Measurements from ENCODE around the gene PPEF1. TPM values are rescaled to one million over a fixed set of nuclear protein-coding genes. Genes with fewer than 3 reads are reported as not detected.

The PPEF1 gene
- total RNA-seq, result 1.0 TPM

DNA sequence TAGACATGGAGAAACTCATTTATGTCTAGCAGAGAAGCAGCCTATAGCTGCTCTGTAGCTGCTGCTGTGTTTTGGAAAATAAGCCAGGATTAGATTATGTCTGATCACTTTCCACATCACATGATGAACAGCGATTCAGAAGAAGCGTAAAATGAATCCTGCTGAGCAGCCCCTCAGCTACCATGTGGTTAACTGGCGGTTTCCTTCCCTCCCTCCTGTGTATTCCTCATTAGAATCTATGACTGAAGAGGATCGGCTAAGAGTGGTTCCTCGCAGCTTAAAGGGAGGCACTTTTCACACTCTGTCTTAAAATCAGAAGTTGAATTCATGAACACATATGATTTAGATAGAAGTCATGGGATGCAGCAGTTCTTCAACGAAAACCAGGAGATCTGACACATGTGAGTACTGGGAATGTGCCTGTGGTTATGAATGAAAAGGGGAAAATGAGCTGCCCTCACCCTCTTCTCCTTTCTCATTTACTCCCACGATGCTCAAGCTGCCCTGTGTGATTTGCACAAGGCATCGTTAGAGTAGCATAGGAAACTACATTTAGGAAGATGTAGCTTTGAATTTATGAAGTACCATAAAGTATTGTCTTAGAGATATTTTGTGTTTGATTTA, at the start of gene PPEF1:
PPEF1 (plus strand) TSS at position 220 of the 624 bp plus-strand sequence; CDS start at position 356, 136 bp downstream.
- Histone ChIP-seq H3K36me3 (ENCODE audit: control insufficient read depth in 3 of 3, insufficient read depth in 3 of 3, low read length in 3 of 3) (no peaks in the 10 kb centered on the region), H3K27ac (ENCODE audit: low read depth, low read length) (no peak within 1 kb of the TSS), H3K27me3 (ENCODE audit: control insufficient read depth in 3 of 3, insufficient read depth in 3 of 3, low read length in 3 of 3) (no peaks in the 10 kb centered on the region), H3K9me3 (ENCODE audit: control insufficient read depth in 3 of 3, low read length in 3 of 3) (no peaks in the 10 kb centered on the region), H3K4me3 (ENCODE audit: low read length in 3 of 3) (no peak within 1 kb of the TSS), H3K9ac (ENCODE audit: low read depth in 1 of 3, low read length in 3 of 3) (no peak within 1 kb of the TSS), H3K4me1 (ENCODE audit: control insufficient read depth in 3 of 3, insufficient read depth in 3 of 3, low read length in 3 of 3) (no peaks in the 10 kb centered on the region)

- Histone ChIP-seq H3K27me3 (ENCODE audit: control insufficient read depth in 3 of 3, insufficient read depth in 3 of 3, low read length in 3 of 3) (no peaks in the 10 kb centered on the region), H3K9me3 (ENCODE audit: control insufficient read depth in 3 of 3, low read length in 3 of 3) (no peaks in the 10 kb centered on the region), H3K4me3 (ENCODE audit: low read length in 3 of 3) (no peak overlapping the region), H3K9ac (ENCODE audit: low read depth in 1 of 3, low read length in 3 of 3) (no peak overlapping the region), H3K4me1 (ENCODE audit: control insufficient read depth in 3 of 3, insufficient read depth in 3 of 3, low read length in 3 of 3) (no peaks in the 10 kb centered on the region), H3K27ac (ENCODE audit: low read depth, low read length) (no peak overlapping the region), H3K36me3 (ENCODE audit: control insufficient read depth in 3 of 3, insufficient read depth in 3 of 3, low read length in 3 of 3) (no peaks in the 10 kb centered on the region)
Measured at GRCh38 chrX:18661273-18661672, 46.2 kb upstream of the PPEF1 start.

- H3K4me3 ChIP-seq (ENCODE audit: low read length in 3 of 3), result no peak overlapping the region
- no peaks in the 10 kb centered on the region for H3K9me3 ChIP-seq (ENCODE audit: control insufficient read depth in 3 of 3, low read length in 3 of 3)
- H3K4me1 ChIP-seq (ENCODE audit: control insufficient read depth in 3 of 3, insufficient read depth in 3 of 3, low read length in 3 of 3), result no peaks in the 10 kb centered on the region
- H3K27ac ChIP-seq (ENCODE audit: low read depth, low read length), result no peak overlapping the region
- H3K27me3 ChIP-seq (ENCODE audit: control insufficient read depth in 3 of 3, insufficient read depth in 3 of 3, low read length in 3 of 3), result no peaks in the 10 kb centered on the region
- H3K36me3 ChIP-seq (ENCODE audit: control insufficient read depth in 3 of 3, insufficient read depth in 3 of 3, low read length in 3 of 3), result no peaks in the 10 kb centered on the region
- no peak overlapping the region for H3K9ac ChIP-seq (ENCODE audit: low read depth in 1 of 3, low read length in 3 of 3)
Measured at GRCh38 chrX:18664947-18665346, 42.5 kb upstream of the PPEF1 start.

- H3K27ac ChIP-seq (ENCODE audit: low read depth, low read length), result no peak overlapping the region
- no peak overlapping the region for H3K4me3 ChIP-seq (ENCODE audit: low read length in 3 of 3)
- no peaks in the 10 kb centered on the region for H3K4me1 ChIP-seq (ENCODE audit: control insufficient read depth in 3 of 3, insufficient read depth in 3 of 3, low read length in 3 of 3)
- no peak overlapping the region for H3K9ac ChIP-seq (ENCODE audit: low read depth in 1 of 3, low read length in 3 of 3)
- no peaks in the 10 kb centered on the region for H3K36me3 ChIP-seq (ENCODE audit: control insufficient read depth in 3 of 3, insufficient read depth in 3 of 3, low read length in 3 of 3)
- no peaks in the 10 kb centered on the region for H3K27me3 ChIP-seq (ENCODE audit: control insufficient read depth in 3 of 3, insufficient read depth in 3 of 3, low read length in 3 of 3)
- H3K9me3 ChIP-seq (ENCODE audit: control insufficient read depth in 3 of 3, low read length in 3 of 3), result no peaks in the 10 kb centered on the region
Measured at GRCh38 chrX:18666614-18667013, 40.8 kb upstream of the PPEF1 start.

DNA sequence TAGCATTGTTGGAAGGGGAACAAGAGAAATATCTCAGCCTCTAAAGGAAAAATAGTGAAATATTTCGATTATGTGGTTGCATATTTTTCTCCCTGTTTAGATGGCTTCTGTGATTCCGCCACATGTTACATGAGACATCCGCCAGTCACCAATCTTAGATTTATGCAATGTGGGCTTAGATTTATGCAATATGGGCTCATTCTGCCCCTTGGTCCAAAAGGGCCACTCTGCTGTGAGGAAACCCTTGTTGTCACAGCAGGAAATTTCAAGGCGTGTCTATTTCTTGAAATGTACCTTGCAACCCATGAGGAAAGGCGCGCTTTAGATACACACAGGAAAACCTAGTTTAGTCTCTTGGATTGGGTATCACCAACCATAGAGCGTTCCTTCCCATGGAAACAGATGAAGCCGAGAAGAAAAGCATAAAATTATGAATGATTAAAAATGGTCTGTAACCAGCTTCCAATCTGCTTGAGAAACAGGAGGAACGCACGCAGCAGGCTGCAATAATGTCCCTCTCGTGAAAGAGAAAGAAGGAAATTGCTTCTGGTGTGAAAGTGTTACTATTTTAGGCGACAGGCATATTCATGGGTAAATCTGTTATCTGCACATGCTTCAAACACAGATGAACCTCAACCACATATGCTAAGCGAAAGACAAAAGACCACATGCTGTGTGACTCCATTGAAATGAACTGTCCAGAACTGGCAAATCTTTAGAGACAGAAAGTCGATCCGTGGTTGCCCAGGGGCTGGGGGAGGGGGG, 39.2 kb upstream of the PPEF1 start:
- Histone ChIP-seq H3K27me3 (ENCODE audit: control insufficient read depth in 3 of 3, insufficient read depth in 3 of 3, low read length in 3 of 3) (no peaks in the 10 kb centered on the region), H3K4me1 (ENCODE audit: control insufficient read depth in 3 of 3, insufficient read depth in 3 of 3, low read length in 3 of 3) (no peaks in the 10 kb centered on the region), H3K4me3 (ENCODE audit: low read length in 3 of 3) (no peak overlapping the region), H3K36me3 (ENCODE audit: control insufficient read depth in 3 of 3, insufficient read depth in 3 of 3, low read length in 3 of 3) (no peaks in the 10 kb centered on the region), H3K27ac (ENCODE audit: low read depth, low read length) (no peak overlapping the region), H3K9me3 (ENCODE audit: control insufficient read depth in 3 of 3, low read length in 3 of 3) (no peaks in the 10 kb centered on the region), H3K9ac (ENCODE audit: low read depth in 1 of 3, low read length in 3 of 3) (no peak overlapping the region)

DNA sequence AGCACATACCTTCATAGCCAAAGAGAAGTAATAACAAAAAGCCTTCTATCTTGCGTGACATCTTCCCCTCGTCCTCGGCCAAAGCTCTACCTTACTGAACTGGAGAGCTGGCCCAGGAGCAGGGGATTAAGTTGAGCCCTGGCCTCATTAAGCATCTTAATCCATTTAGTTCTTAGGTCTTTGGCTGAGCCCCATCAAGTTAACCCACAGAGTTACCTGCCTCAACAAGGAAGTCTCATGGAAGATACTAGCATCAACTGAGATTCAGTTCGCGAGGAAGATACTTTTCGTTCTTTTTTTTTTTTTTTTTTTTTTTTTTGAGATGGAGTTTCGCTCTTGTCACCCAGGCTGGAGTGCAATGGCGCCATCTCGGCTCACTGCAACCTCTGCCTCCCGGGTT, 35.4 kb upstream of the PPEF1 start, which contains the start of gene RS1:
RS1 (minus strand) TSS at position 101 of the 400 bp plus-strand sequence; CDS start at position 61, 40 bp downstream.
- Histone ChIP-seq H3K9me3 (ENCODE audit: control insufficient read depth in 3 of 3, low read length in 3 of 3) (no peaks in the 10 kb centered on the region), H3K36me3 (ENCODE audit: control insufficient read depth in 3 of 3, insufficient read depth in 3 of 3, low read length in 3 of 3) (no peaks in the 10 kb centered on the region), H3K27me3 (ENCODE audit: control insufficient read depth in 3 of 3, insufficient read depth in 3 of 3, low read length in 3 of 3) (no peaks in the 10 kb centered on the region), H3K9ac (ENCODE audit: low read depth in 1 of 3, low read length in 3 of 3) (no peak within 1 kb of the TSS), H3K27ac (ENCODE audit: low read depth, low read length) (no peak within 1 kb of the TSS), H3K4me3 (ENCODE audit: low read length in 3 of 3) (no peak within 1 kb of the TSS), H3K4me1 (ENCODE audit: control insufficient read depth in 3 of 3, insufficient read depth in 3 of 3, low read length in 3 of 3) (no peaks in the 10 kb centered on the region)

DNA sequence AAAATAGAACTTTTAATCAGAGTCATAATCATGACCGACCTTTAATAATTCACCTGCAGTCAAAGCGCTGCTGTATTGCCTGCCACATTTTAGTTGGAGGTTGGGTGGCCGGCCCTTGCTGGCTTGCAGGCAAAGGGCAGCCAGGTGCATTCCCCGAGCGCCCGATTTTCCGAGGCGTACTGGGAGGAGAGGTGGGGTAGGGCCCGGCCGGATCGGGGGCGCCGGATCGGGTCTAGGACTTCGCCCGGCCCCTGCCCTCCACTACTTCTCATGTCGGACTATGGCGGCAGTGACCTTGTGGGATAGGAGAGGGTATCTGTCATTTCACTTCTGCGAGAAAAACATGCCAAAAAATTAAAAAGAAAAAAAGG, 33.0 kb upstream of the PPEF1 start:
- Histone ChIP-seq H3K4me1 (ENCODE audit: control insufficient read depth in 3 of 3, insufficient read depth in 3 of 3, low read length in 3 of 3) (no peaks in the 10 kb centered on the region), H3K36me3 (ENCODE audit: control insufficient read depth in 3 of 3, insufficient read depth in 3 of 3, low read length in 3 of 3) (no peaks in the 10 kb centered on the region), H3K27ac (ENCODE audit: low read depth, low read length) (peak overlapping the region; percentile 71), H3K27me3 (ENCODE audit: control insufficient read depth in 3 of 3, insufficient read depth in 3 of 3, low read length in 3 of 3) (no peaks in the 10 kb centered on the region), H3K4me3 (ENCODE audit: low read length in 3 of 3) (peak overlapping the region; percentile 60 to 69 (median 64)), H3K9me3 (ENCODE audit: control insufficient read depth in 3 of 3, low read length in 3 of 3) (no peaks in the 10 kb centered on the region), H3K9ac (ENCODE audit: low read depth in 1 of 3, low read length in 3 of 3) (peak overlapping the region; percentile 29 to 84 (median 57))

- Histone ChIP-seq H3K9me3 (ENCODE audit: control insufficient read depth in 3 of 3, low read length in 3 of 3) (no peaks in the 10 kb centered on the region), H3K27me3 (ENCODE audit: control insufficient read depth in 3 of 3, insufficient read depth in 3 of 3, low read length in 3 of 3) (no peaks in the 10 kb centered on the region), H3K9ac (ENCODE audit: low read depth in 1 of 3, low read length in 3 of 3) (peak overlapping the region; percentile 68 to 84 (median 81)), H3K4me3 (ENCODE audit: low read length in 3 of 3) (peak overlapping the region; percentile 64 to 69 (median 69)), H3K36me3 (ENCODE audit: control insufficient read depth in 3 of 3, insufficient read depth in 3 of 3, low read length in 3 of 3) (no peaks in the 10 kb centered on the region), H3K4me1 (ENCODE audit: control insufficient read depth in 3 of 3, insufficient read depth in 3 of 3, low read length in 3 of 3) (no peaks in the 10 kb centered on the region), H3K27ac (ENCODE audit: low read depth, low read length) (peak overlapping the region; percentile 71)
Measured at GRCh38 chrX:18674788-18675735, 32.4 kb upstream of the PPEF1 start.

DNA sequence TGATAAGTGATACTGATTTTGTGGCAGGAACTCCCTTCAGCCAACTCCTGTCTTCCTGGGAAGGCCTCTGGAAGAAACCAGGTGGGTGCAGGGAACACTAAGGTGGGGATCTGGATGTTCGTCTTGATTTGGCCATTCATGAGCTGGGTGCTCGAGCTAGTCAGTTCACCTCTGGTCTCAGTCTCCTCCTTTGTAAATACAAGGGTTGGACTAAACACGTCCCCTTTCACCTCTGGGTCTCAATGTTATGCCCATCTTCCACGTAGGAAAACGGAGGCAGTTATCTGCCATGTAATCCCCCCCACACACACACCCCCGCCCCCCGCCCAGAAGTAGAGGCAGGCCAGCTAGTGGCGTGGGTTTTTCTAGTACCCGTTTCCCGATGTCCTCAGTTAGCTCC, 31.4 kb upstream of the PPEF1 start:
- H3K4me1 ChIP-seq (ENCODE audit: control insufficient read depth in 3 of 3, insufficient read depth in 3 of 3, low read length in 3 of 3), result no peaks in the 10 kb centered on the region
- H3K36me3 ChIP-seq (ENCODE audit: control insufficient read depth in 3 of 3, insufficient read depth in 3 of 3, low read length in 3 of 3), result no peaks in the 10 kb centered on the region
- no peak overlapping the region for H3K4me3 ChIP-seq (ENCODE audit: low read length in 3 of 3)
- no peak overlapping the region for H3K27ac ChIP-seq (ENCODE audit: low read depth, low read length)
- H3K9me3 ChIP-seq (ENCODE audit: control insufficient read depth in 3 of 3, low read length in 3 of 3), result no peaks in the 10 kb centered on the region
- no peaks in the 10 kb centered on the region for H3K27me3 ChIP-seq (ENCODE audit: control insufficient read depth in 3 of 3, insufficient read depth in 3 of 3, low read length in 3 of 3)
- no peak overlapping the region for H3K9ac ChIP-seq (ENCODE audit: low read depth in 1 of 3, low read length in 3 of 3)
